DMS153 (cell line): ENCODE measurements around the gene ADAMTSL1.

Source experiments
- DNase-seq: peaks from one replicate; lab custom pipeline; 2025; lab: John Stamatoyannopoulos, UW

ADAMTSL1 gene

DNA sequence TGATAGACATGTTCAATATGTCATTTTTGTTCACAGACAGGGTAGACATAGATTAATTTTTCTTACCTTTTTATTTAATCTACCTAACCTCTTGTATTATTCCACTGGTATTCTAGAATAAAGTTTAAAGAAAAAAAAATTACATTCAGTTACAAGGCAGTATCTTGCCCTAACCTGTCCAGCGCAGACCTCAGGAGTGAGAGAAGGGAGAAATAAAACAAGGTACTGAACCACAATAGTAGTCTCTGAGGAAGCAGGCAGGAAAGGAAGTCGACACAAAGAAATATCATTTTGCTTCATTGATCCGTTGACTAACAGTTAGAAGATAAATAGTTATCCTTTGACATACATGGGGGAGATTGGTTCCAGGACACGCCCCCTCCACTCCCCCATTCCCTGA lies 12.5 kb upstream of the ADAMTSL1 start:
- DNase-seq = no peak

DNA sequence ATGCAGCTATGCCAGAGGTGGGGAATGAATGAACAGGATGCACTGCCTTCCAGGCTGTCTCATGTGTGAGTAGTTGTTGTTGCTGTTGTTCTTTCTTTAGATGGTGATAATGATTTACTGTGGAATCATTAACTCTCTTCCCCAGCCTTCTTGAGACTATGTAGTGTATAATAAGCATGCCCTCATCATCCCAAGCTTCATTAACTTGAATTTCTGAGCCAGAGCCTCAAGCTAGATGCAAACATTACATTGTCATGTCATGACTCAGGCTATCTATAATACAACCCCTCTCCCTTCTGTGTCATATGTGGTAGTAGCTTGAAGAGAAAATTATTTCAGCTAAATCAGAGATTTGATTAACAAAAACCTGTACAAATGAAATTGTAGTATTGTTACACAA lies 10.0 kb upstream of the ADAMTSL1 start:
- DNase-seq = no peak

DNA sequence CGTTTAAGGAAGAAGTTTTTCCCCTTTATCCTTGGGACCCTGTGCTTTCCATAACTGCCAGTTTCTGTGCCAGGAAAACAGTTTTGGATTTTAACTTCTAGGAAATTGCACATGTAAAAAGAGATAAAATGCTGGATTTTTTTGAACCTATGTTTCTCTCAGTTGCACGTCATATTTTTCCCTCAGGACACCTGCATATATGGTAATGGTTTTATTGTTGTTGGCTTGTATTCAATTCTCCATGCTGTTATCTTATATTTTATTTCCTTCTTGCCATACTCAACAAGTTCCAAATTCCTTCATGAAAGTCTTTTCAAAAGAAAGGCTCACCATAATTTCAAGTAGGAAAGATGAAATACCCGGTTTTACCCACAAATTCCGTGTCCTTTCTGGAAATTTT lies 7.9 kb upstream of the ADAMTSL1 start:
- DNase-seq = no peak

DNA sequence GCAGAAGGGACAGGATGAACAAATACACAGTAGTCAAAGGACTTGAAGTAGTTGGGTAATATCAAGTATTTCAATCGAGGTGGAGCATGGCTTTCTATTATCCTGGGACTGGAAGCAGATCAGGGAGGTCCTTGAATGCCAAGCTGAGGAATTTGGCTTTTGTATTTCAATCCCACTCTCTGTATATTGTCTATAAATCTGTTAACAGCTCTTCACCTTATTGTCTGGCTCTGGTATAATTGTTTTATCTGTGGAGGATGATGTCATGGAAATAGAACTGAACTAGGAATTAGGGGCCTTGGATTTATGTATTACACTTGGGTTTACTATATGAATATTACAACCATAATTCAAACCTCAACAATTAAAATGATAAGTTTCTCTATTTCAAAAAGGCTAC lies 6.3 kb upstream of the ADAMTSL1 start:
- DNase-seq = no peak

DNA sequence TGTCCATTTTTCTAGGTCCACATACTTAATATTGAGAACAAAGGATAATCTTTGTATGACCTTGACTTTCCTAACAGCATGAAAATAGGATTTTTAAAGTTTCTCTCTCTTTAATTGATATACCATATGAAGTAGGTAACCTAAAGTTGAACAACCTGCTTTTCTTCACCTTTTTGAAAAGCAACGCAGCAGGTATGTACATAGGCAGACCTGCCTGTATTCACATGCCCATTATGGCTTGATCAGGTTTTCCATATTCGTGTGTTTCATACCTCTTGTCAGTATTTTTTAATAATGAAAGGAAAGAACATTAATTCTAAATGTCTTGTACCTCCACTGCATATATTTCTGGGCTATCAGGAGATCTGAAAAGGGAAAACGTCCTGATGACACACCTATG lies 1.5 kb upstream of the ADAMTSL1 start:
- no peak for DNase-seq

DNA sequence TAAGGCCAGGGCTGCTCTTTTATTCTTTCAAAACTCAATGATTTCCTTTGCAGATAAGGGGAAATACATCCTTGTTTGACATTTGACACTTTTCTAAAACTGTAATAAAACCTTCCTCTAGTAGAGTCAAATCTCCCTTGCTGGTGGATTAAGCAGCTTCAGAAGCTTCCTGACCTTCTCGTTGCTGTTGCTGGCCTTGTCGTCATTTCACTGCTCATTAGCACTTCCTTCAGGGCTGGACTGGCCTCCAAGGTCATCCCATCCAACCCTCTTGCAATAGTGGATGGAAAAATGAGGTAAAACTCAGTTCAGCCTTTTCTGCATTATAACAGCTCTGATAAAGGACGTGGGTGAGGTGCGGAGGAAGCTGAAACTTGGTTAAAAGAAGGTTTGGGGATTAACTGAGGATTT lies 1.1 kb upstream of the ADAMTSL1 start:
- peak; percentile 32 for DNase-seq

DNA sequence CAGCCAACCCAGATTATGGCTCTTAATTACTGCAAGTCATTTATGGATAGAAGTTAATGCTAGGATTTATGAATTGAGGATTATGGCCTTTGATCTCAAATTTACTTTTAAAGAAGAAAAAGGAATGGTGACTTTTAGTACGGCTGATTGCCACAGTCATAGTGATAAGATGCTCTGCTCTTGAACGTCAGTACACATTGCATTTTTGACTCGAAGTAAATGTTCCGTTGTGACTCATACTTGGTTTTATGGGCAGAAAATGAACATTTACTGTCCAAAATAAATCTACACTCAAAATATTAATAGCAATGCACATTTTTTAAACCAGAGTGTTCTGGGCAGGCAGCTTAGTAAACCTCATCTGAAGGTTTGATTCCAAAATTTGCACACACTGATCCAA lies 830 bp downstream of the ADAMTSL1 start:
- DNase-seq = no peak

DNA sequence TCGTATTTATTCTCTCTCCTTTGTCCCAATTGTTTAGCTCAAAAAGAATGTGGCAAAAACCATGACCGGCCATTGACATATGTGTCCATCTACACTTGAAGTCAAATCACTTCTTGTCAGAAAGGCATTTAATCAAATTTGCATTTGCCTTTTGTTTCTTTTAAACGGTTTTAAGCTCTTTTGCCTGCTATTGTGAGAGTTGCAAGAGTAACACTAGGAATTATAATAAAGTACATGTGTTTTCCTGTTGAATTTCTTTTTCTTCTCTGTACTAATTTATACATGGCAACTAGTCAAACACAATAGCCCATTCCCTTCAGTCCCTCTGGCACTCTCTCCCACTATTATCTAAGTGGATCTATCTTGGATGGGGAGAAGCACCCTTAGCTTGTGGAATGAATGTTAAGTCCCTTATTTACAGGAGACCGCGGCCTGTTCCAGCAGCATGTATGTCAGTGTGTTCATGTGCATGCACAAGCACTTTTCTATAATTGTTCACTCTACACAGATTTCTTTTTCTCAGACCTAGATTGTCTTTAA lies 3.2 kb downstream of the ADAMTSL1 start:
- DNase-seq = no peak

DNA sequence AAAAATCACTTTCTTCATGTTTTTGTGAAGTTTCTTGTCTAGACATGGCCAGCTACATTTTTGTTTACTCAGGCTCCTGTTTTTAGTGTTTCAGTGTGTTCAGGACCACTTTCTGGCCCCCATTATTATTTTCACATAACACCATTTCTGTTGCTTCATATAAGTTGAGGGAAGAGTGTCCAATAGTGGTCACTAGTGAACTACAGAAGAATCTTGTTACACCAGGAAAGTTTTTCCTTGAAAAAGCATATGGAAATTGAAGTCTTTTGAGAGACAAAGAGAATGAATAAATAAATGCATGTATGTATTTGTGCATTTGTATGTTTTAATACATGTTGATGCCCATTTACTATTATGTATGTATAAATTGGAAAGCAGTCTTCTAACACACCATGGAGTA lies 3.8 kb downstream of the ADAMTSL1 start:
- DNase-seq = no peak

DNA sequence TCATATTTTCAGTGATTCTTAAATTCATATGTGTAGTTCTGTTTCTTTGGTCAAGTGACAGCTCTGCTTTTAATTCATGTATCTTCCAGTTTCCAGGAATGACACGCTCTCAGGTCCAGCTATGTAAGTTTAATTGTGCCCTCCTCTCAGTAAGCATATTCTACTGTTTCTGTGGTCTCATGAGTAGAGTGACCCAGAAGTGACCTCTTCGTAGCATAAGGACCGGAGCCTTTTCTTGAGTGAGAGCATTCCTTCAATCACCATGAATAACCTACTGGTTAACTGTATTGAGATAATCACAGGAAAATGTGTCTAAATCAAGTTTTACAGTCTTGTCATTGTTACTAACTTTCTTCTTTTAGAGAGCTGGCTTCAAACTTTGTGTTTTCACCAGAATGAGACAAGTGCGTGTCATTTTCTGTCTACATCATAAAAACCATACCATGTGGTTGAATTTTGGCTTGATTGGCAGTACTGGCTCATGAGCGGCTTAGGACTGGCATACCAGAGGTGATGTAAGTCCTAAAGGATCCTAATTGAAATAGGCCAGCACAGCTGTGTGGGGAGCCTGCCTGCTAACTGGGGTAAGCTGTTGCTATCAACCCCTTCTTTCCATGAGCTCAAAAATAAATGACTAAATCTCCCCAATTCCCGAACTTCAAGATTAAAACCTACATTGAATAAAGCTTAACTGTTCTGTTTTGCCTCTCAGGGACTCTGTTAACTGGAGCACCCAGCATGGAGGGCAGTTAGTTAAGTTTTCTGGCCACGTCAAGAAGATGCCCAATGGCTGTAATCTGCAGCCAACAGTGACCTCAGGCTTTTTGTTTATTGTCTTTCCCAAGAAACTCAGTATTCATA lies 4.8 kb downstream of the ADAMTSL1 start:
- no peak for DNase-seq

DNA sequence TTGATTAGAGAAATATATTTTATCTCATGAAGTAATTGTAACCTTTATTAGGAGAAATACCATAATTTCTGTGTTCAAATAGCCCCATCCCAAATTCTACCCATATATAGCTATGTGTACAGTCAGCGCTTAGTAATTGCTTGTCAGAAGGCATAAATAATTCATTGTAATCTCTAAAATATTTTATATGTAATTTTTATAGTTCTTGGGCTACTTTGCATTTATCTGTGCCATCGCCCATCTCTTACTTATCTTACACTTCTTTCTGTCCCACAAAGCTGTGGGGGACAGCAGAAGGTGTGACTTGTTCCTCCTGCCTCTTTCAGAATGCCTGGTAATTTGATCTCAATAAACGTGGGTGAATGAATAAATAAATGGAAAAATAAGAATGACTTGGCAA lies 5.5 kb downstream of the ADAMTSL1 start:
- no peak for DNase-seq

DNA sequence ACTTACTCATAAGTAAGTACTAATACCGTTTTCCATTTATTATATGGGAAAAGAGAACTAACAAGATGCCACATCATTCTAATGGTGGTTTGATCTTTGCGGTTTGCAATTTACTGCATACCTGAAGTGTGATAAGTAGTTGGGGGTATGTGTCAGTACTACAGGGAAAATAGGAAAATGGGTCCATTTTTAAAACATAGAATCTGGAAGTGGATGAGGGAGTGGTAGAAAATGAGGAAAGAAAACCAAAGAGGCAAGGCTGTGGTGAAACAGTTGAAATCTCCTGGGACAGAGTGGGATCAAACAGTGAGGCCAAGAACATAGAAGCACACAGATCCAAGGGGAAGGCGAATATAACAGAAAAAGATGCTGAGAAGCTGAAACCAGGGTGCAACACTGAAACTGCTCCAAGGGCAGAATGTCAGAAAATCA lies 6.7 kb downstream of the ADAMTSL1 start:
- DNase-seq = no peak

DNA sequence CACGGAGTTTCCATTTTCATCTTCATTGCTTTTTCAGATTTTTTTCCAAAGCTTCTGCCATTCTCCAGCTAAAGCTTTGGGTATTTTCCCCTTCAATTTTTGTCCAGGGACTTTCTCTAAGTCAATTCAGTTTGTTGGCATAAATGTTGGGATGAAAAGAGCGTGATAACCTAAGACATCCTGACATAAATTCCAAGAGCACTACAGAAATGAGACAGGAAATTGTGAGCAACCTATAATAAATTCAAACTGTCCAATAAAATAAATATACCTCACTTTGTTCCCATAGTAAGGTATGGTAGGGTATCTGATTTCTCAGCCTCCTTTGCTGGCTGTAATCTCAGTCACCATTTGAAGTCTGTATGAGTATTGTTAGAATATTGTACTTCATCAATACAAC lies 8.4 kb downstream of the ADAMTSL1 start:
- no peak for DNase-seq

DNA sequence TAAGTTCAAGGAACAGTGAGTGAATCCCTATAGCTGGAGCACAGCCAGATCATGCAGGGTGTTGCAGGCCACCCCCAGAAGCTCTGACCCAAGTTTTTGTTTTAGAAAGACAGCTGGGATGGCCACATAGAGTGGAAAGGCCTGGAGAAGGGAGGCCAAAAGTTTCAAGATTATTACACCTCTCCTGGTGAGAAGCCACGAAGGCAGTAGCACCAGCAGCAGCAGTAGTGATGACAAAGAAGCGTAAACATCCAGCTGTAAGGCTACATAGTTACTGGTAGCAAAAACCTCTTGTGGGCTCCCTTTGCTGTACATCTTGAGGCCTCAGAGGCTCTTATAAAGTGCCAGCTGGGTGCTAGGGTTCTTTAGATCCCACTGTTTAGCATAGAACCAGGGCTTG lies 11.8 kb downstream of the ADAMTSL1 start:
- DNase-seq = no peak

DNA sequence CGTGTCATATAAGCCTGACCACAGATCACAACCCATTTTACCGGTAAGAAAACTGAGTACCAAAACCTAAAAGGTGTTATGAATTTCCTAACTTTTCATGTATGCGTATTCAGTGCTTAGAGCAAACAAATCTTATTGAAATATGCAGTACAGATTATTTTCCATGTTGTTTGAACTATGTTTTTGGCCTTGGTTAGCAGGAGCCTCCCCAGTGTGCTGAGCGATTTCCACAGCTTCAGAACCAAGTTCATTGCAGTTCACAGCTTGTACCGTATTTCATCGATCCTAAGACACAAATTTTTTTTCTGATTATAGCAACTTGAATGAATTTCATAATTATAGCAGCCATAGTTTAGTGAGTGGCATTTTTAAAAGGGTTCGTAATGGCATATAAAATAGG lies 13.7 kb downstream of the ADAMTSL1 start:
- no peak for DNase-seq

DNA sequence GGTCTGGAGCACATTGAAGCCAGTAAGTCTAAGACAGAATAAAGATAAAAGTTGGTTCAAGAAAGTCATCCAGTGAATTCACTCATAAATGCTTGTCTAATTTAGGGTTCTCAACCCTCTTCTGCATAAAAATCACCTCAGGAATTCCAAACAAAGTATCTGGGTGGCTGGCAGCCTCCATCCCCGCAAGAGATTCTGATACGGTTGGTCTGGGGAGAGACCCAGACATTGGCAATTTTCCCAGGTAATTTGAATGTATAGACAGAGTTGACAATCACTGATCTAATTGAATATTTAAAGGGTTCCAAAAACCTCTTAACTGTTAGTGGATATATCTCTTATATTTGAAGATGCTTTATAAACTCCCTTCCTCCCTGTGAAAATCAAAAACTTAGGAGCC lies 14.9 kb downstream of the ADAMTSL1 start:
- DNase-seq = no peak

DNA sequence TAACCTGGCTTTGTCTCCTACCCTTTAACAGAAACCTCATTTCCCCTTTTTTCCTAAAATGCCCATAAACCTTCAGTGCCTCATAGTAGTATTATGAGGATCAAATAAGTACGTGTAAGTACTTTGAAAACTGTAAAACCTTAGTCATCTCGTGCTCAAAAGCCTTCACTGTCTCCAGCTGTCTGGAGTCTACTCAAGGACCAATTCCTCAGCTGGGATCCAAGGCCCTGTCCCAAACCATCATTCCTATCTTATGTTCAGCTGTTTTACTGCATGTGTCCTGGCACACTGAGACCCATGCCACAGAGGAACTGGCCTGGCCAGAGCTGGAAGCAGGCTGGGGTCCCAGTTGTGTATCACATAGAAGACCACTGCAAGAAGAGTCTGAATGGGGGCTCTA lies 15.9 kb downstream of the ADAMTSL1 start:
- no peak for DNase-seq

DNA sequence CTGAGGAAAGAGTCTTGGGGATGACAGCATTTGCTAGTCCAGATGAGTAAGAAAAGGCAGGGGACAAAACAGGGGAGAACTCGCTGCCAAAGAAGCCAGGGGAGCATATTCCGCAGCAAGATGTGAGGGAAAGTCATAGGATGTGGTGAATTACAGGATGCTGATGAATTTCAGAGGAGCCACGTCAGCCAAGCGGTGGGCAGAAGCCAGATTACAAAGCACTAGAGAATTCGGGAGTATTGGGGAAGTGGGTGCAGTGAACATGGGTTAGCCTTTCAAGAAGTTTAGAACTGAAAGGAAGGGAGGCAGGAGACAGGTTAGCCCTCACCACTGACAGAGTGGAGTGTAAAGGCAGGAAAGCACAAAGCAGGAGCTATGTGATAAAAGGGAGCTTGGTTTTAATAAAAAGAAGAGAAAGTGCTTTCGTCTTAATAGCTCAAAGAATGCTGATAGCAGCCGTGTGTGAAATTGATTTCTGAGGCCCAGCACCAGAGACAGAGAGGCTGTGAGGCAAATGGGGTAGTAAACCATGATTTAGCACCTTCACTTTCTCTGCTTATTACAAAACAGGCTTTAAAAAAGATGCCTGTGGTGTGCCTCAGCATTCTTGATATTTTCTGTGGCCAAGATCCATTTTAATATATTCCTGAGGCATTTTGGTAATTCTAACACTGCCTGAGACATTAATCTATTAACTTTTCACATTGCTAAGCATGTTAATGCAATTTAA lies 16.9 kb downstream of the ADAMTSL1 start:
- DNase-seq = no peak

DNA sequence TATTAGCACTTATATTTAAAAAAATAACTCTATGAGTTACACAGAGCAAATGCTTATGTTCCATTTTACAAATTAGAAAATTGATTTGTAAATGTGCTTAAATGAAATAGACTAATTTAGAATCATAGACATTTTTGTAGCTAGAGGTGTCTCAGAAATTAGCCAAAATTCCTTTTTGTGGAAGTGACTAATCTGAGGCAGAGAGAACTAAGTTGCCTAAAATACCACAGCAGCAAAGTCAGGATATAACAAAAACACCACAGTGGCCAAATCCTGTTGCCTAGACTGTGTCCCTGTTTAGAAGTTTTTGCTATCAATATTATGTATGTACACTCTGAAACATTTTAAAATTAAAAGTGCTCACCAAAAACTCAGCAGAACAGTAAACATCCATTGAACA lies 18.7 kb downstream of the ADAMTSL1 start:
- DNase-seq = no peak

DNA sequence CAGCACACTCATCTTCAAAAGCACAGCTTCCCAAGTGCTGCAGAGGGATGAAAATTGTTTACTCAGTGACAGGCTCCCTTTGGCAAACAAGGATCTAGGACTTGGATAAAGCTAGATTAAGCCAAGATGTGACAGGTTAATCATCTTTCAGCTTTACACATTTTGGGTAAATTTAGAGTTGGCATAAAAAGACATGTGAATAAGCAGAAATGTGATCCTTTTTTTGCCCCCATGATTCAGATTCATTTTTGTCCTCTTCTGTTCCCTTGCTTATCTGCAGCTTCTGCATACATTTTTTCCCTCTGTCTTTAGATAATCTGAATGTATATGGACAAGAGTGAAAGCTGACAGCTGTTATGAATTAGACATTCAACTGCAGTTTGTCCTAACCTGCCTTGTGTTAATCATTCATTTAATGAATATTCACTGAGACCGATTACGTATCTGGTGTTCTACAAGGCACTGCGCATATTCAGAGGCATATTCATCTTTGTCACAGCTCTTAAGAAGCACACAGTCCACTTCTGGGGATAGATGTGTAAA lies 19.6 kb downstream of the ADAMTSL1 start:
- peak; percentile 10 for DNase-seq

DNA sequence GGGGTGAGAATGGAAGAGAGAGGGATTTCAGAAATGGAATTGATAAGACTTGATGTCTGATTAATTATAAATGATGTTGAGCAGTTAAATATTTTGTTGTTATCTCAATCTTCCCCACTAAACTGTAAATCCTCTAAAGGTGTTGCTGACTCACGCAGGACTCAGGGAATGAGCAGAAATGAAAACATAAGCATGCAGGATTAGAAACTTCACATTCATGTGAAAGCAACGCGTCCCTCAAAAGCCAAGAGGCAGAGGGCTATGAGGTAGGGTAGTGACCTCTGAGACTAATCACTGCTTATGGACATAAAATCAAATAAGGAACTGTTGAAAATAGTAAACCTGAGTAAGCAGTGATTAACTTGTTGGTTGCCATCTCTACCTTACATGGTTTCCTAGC lies 21.1 kb downstream of the ADAMTSL1 start:
- DNase-seq = no peak

DNA sequence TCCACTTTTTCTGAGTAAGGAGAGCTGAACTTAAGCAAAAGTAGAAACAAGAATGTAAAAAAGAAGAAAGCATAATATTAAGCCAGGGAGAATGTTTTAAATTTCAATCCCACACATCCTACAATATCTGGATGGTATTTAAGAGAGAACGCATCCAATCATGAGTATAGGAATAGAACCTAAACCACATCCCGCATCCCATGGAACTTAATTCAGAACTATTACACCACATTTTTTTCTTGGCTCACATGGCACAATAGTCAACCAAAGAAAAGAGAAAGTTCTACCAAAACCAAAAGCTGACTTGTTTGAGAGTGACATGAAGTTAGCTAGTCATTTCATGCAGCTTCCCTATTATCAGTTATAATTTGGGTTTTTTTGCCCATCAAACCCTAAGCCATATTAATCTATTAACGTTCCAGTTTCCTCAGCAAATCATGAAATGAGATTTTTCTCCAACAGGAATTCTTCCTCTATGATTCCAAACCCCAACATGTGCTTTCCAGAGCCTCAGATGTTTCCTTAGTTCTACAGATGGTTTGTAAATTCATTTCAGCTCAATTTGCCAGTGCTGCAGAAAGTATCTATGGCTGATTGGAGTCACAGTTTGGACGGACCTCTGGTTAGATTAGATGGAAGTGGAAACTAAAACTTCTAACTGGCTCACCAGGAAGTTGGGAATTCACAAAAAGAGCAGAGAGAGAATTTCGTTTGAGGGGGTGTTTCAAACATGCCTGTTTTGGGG lies 22.5 kb downstream of the ADAMTSL1 start:
- DNase-seq = no peak
